HepG2 (cell line): ENCODE results near the gene EFNA4. TPM values are rescaled to one million over a fixed set of nuclear protein-coding genes. Genes with fewer than 3 reads are reported as not detected.
A peak's percentile ranks its signal among the peaks of the same experiment; 100 is the strongest.

Experiments
- ATAC-seq: fragments of 200-7000 bp; cut with Tn5 transposase; 3 replicates; pipeline ENCODE4 v1.9.1; 2020; ENCODE audit warnings: mild to moderate bottlenecking, moderate library complexity
- BruUV-seq: library from RNA; stranded (reverse); fragments of 400-500 nt; replicated peaks from 2 replicates; lab custom pipeline; 2021; lab: Mats Ljungman, UMichigan
- CTCF ChIA-PET: fragments of 300-600 bp; formaldehyde crosslinking; extraction: SDS; loops from one replicate; lab custom pipeline; 2021; ENCODE audit warnings: low total read pairs, inconsistent platforms, low intra/inter-chr PET ratio; lab: Yijun Ruan, JAX
- POLR2A ChIA-PET: fragments of 350-600 bp; sonication (Branson Sonifier 250); formaldehyde crosslinking; loops from one replicate; lab custom pipeline; 2020; ENCODE audit warnings: antibody characterized with exemption, inconsistent platforms; lab: Yijun Ruan, JAX
- DNase-seq: peaks from one replicate; pipeline ENCODE4 v3.0.0-alpha.2; 2015; ENCODE audit warnings: low spot score
- FAIRE-seq: peaks from 3 replicates; lab custom pipeline; 2011; peaks lifted over from hg19 to GRCh38; lab: Jason Lieb, UNC
- H2AFZ ChIP-seq: one replicate; pipeline ENCODE4 v1.6.1; 2011; ENCODE audit warnings: low read length, inconsistent platforms
- H3K27ac ChIP-seq: fragments of 300-600 bp; 3 replicates; pipeline ENCODE4 v1.8.0; 2011; ENCODE audit warnings: mixed run types, mild to moderate bottlenecking, mixed read lengths, low read length, inconsistent platforms; ENCODE audit not compliant: insufficient read depth; ENCODE audit errors: extremely low read length
- H3K27me3 ChIP-seq, 2 experiments: fragments of 200-600 bp in 1 of 2; 2 replicates in 1 of 2; 3 replicates in 1 of 2; pipeline versions ENCODE4 v1.6.0 to v1.8.0; 2011; ENCODE audit warnings: low read length in 2 of 2, mild to moderate bottlenecking in 2 of 2, moderate library complexity in 2 of 2, inconsistent platforms in 1 of 2; ENCODE audit not compliant: insufficient read depth in 2 of 2, control insufficient read depth in 1 of 2
- H3K36me3 ChIP-seq, 2 experiments: fragments of 200-600 bp in 1 of 2; replicated peaks in 1 of 2; 2 replicates in 1 of 2; 3 replicates in 1 of 2; pipeline versions ENCODE4 v1.5.1 to v1.8.0; 2011; ENCODE audit warnings: low read length in 2 of 2, inconsistent platforms in 1 of 2; ENCODE audit not compliant: insufficient read depth in 2 of 2, control insufficient read depth in 1 of 2
- H3K4me1 ChIP-seq: 2 replicates; pipeline ENCODE4 v1.5.1; 2012; ENCODE audit warnings: low read length, inconsistent platforms; ENCODE audit not compliant: insufficient read depth
- H3K4me2 ChIP-seq: 2 replicates; pipeline ENCODE4 v1.6.0; 2011; ENCODE audit warnings: low read depth, low read length, inconsistent platforms
- H3K4me3 ChIP-seq, 3 experiments: fragments of 200-600 bp in 1 of 3; sonication (generic), shearing (Covaris generic) in 1 of 3; replicated peaks in 1 of 3; 2 replicates each; pipeline ENCODE4 v1.5.1; 2011 to 2016; ENCODE audit warnings: low read length in 3 of 3, inconsistent platforms in 2 of 3, low read depth in 2 of 3, mild to moderate bottlenecking in 2 of 3, control low read depth in 1 of 3, mixed read lengths in 1 of 3; ENCODE audit not compliant: insufficient read depth in 1 of 3
- H3K79me2 ChIP-seq: one replicate; pipeline ENCODE4 v1.6.1; 2011; ENCODE audit warnings: low read length, inconsistent platforms; ENCODE audit not compliant: insufficient read depth
- H3K9ac ChIP-seq: 2 replicates; pipeline ENCODE4 v1.6.0; 2011; ENCODE audit warnings: mild to moderate bottlenecking, low read depth, low read length, inconsistent platforms; ENCODE audit not compliant: insufficient read depth
- H3K9me3 ChIP-seq: 2 replicates; pipeline ENCODE4 v1.5.1; 2012; ENCODE audit warnings: mild to moderate bottlenecking, low read length
- H4K20me1 ChIP-seq: 2 replicates; pipeline ENCODE4 v1.6.0; 2011; ENCODE audit warnings: inconsistent platforms, mild to moderate bottlenecking, low read length, moderate library complexity; ENCODE audit not compliant: insufficient read depth
- BRCA1 ChIP-seq: sonication (generic); formaldehyde crosslinking; IDR thresholded peaks from 2 replicates; pipeline ENCODE4 v1.4.0; 2020; ENCODE audit warnings: missing genetic modification reagents
- FOXM1 ChIP-seq: sonication (generic); formaldehyde crosslinking; IDR thresholded peaks from 2 replicates; pipeline ENCODE4 v1.5.0; 2020; ENCODE audit warnings: missing genetic modification reagents
- GTF2F1 ChIP-seq: fragments of 150-350 bp; IDR thresholded peaks from 2 replicates; pipeline ENCODE4 v1.6.1; 2014; ENCODE audit warnings: low read length
- JDP2 ChIP-seq: sonication (generic); formaldehyde crosslinking; IDR thresholded peaks from 2 replicates; pipeline ENCODE4 v1.8.1; 2022; ENCODE audit warnings: missing genetic modification reagents, borderline replicate concordance
- KDM1A ChIP-seq: IDR thresholded peaks from 2 replicates; pipeline ENCODE4 v1.6.1; 2016; ENCODE audit warnings: missing compliant biosample characterization
- KMT2A ChIP-seq: sonication (generic); formaldehyde crosslinking; IDR thresholded peaks from 2 replicates; pipeline ENCODE4 v1.4.0; 2020; ENCODE audit warnings: missing genetic modification reagents
- MIXL1 ChIP-seq: IDR thresholded peaks from 2 replicates; pipeline ENCODE4 v1.6.1; 2016
- NCOA1 ChIP-seq: sonication (generic); formaldehyde crosslinking; IDR thresholded peaks from 2 replicates; pipeline ENCODE4 v1.9.0; 2021; ENCODE audit warnings: missing genetic modification reagents
- SALL2 ChIP-seq: sonication (generic); formaldehyde crosslinking; IDR thresholded peaks from 2 replicates; pipeline ENCODE4 v1.8.1; 2023; ENCODE audit warnings: mild to moderate bottlenecking, missing genetic modification reagents, inconsistent platforms
- SNRNP70 ChIP-seq: fragments of 200-400 bp; formaldehyde crosslinking; IDR thresholded peaks from 2 replicates; pipeline ENCODE4 v1.6.1; 2017; ENCODE audit warnings: mild to moderate bottlenecking, low read depth, low read length, moderate library complexity
- U2AF2 ChIP-seq: fragments of 200-400 bp; formaldehyde crosslinking; IDR thresholded peaks from 2 replicates; pipeline ENCODE4 v1.6.1; 2017; ENCODE audit warnings: low read depth, mild to moderate bottlenecking, low read length
- ZNF432 ChIP-seq: sonication (generic); formaldehyde crosslinking; IDR thresholded peaks from 2 replicates; pipeline ENCODE4 v1.5.0; 2020; ENCODE audit warnings: missing genetic modification reagents, mild to moderate bottlenecking, borderline replicate concordance
- ZSCAN29 ChIP-seq: sonication (generic); formaldehyde crosslinking; conservative IDR thresholded peaks from 2 replicates; pipeline ENCODE4 v1.4.0; 2020; ENCODE audit warnings: mild to moderate bottlenecking, missing genetic modification reagents
- WGBS: methylation state at CpG from one replicate; pipeline ENCODE4 v1.1.6; 2017; ENCODE audit warnings: low lambda C conversion rate; 5-methylcytosine and 5-hydroxymethylcytosine counted together
- in situ Hi-C: cut with HindIII; loops from 2 replicates; pipeline ENCODE4 v1.10.0; 2017; ENCODE audit warnings: low pct_unique_long_range_greater_than_20kb; ENCODE audit not compliant: extremely low pct_ligation_motif_present
- intact Hi-C: fragments of 100-400 bp; cut with micrococcal nuclease; formaldehyde crosslinking; loops from one replicate; pipeline ENCODE4 v1.10.0; 2022; ENCODE audit not compliant: unreplicated experiment
- polyA plus RNA-seq, 8 experiments: library from polyadenylated mRNA; depleted of rRNA in 3 of 8; stranded (reverse) in 7 of 8; unstranded in 1 of 8; fragments of >200 nt; fragmentation: Illumina TruSeq in 4 of 8; extraction: Trizol in 4 of 8; gene quantifications; 2 replicates each; pipeline versions ENCODE4 v1.2.1 to v1.2.3, GENCODE V29; 2011 to 2016; ENCODE audit warnings: low read depth in 4 of 8, missing spikeins in 1 of 8, mixed read lengths in 1 of 8; ENCODE audit not compliant: insufficient read depth in 1 of 8
- total RNA-seq, 5 experiments: library from RNA; depleted of rRNA; stranded (reverse); fragments of >200 nt; fragmentation: Illumina TruSeq; extraction: Trizol; gene quantifications; 2 replicates each; pipeline ENCODE4 v1.2.3, GENCODE V29; 2016; ENCODE audit warnings: low read depth in 1 of 5
- TF ChIP-seq, protein P1 (sequence below): sonication (generic); formaldehyde crosslinking; IDR thresholded peaks from 2 replicates; pipeline ENCODE4 v1.4.0; 2020; ENCODE audit warnings: mild to moderate bottlenecking, missing genetic modification reagents, borderline replicate concordance
- TF ChIP-seq, protein P2 (sequence below): IDR thresholded peaks from 2 replicates; pipeline ENCODE4 v1.6.1; 2016; ENCODE audit warnings: mild to moderate bottlenecking
- TF ChIP-seq, protein P3 (sequence below): sonication (generic); formaldehyde crosslinking; IDR thresholded peaks from 2 replicates; pipeline ENCODE4 v1.4.0; 2020; ENCODE audit warnings: missing genetic modification reagents, borderline replicate concordance

EFNA4 gene
- total and polyA plus RNA-seq, 2 of the 13 experiments (the other 11 are each of a cell fraction or from before 2014, with no cell fraction given), result 12.0 to 17.2 TPM

DNA sequence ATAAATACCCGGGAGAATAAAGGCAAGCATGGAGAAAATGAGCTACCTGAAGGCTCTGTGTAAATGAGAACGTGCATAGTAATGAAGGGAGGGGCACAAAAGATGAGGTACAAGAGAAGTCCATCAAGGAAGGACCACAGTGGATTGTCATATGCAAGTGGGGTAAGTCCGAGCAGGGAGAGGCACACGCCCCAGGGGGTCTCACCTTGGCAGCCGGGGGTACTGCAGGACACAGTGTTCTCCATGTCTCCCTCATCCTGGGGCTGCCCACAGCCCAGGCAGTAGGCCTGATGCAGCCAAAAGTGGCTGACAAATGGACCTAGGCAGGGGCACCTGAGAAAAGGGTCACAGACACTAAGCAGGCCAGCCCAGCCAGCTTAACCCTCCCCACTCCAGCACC lies 39.9 kb upstream of the EFNA4 start:
- Histone ChIP-seq H3K36me3 (no peaks in the 10 kb centered on the region), H4K20me1 (no peaks in the 10 kb centered on the region), H3K79me2 (no peaks in the 10 kb centered on the region), H3K27ac (no peak overlapping the region), H3K9me3 (no peaks in the 10 kb centered on the region), H3K4me1 (peaks cover 64% of the 10 kb centered on the region), H3K4me3 (no peak overlapping the region), H3K27me3 (no peaks in the 10 kb centered on the region), H2AFZ (no peak overlapping the region), H3K9ac (no peak overlapping the region), H3K4me2 (no peak overlapping the region)
- ATAC-seq (peak; percentile 17; the same call in 2 of the 3 replicates), DNase-seq (no peak), FAIRE-seq (no peak)
- in situ Hi-C loops, result no loop called here
- ChIA-PET POLR2A (interaction anchor here (1.0 to 2.5 kb wide), 4 partner anchors 21 to 53 kb away, joined by 3 to 11 read pairs (median 4); partner anchors contain the start of gene SHC1), CTCF (no interaction called here)
- WGBS, result 27% methylated on average over 5 of the region's 5 CpGs
- intact Hi-C loops, result no loop called here
- BruUV-seq, result no TSS peak
- TF ChIP-seq BRCA1 (no peak), SNRNP70 (no peak), GTF2F1 (no peak), ZNF432 (CRISPR knock-in tag) (no peak), FOXM1 (CRISPR knock-in tag) (no peak), ZSCAN29 (CRISPR knock-in tag) (no peak), SALL2 (CRISPR knock-in tag) (no peak), KMT2A (CRISPR knock-in tag) (no peak), KDM1A (CRISPR knock-in tag) (no peak), NCOA1 (CRISPR knock-in tag) (no peak), U2AF2 (no peak), JDP2 (CRISPR knock-in tag) (no peak), MIXL1 (no peak)
- TF ChIP-seq, protein P1, sequence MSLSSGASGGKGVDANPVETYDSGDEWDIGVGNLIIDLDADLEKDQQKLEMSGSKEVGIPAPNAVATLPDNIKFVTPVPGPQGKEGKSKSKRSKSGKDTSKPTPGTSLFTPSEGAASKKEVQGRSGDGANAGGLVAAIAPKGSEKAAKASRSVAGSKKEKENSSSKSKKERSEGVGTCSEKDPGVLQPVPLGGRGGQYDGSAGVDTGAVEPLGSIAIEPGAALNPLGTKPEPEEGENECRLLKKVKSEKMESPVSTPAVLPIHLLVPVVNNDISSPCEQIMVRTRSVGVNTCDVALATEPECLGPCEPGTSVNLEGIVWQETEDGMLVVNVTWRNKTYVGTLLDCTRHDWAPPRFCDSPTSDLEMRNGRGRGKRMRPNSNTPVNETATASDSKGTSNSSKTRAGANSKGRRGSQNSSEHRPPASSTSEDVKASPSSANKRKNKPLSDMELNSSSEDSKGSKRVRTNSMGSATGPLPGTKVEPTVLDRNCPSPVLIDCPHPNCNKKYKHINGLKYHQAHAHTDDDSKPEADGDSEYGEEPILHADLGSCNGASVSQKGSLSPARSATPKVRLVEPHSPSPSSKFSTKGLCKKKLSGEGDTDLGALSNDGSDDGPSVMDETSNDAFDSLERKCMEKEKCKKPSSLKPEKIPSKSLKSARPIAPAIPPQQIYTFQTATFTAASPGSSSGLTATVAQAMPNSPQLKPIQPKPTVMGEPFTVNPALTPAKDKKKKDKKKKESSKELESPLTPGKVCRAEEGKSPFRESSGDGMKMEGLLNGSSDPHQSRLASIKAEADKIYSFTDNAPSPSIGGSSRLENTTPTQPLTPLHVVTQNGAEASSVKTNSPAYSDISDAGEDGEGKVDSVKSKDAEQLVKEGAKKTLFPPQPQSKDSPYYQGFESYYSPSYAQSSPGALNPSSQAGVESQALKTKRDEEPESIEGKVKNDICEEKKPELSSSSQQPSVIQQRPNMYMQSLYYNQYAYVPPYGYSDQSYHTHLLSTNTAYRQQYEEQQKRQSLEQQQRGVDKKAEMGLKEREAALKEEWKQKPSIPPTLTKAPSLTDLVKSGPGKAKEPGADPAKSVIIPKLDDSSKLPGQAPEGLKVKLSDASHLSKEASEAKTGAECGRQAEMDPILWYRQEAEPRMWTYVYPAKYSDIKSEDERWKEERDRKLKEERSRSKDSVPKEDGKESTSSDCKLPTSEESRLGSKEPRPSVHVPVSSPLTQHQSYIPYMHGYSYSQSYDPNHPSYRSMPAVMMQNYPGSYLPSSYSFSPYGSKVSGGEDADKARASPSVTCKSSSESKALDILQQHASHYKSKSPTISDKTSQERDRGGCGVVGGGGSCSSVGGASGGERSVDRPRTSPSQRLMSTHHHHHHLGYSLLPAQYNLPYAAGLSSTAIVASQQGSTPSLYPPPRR (CRISPR knock-in tag), result no peak
- TF ChIP-seq, protein P2, sequence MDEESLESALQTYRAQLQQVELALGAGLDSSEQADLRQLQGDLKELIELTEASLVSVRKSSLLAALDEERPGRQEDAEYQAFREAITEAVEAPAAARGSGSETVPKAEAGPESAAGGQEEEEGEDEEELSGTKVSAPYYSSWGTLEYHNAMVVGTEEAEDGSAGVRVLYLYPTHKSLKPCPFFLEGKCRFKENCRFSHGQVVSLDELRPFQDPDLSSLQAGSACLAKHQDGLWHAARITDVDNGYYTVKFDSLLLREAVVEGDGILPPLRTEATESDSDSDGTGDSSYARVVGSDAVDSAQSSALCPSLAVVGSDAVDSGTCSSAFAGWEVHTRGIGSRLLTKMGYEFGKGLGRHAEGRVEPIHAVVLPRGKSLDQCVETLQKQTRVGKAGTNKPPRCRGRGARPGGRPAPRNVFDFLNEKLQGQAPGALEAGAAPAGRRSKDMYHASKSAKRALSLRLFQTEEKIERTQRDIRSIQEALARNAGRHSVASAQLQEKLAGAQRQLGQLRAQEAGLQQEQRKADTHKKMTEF (CRISPR knock-in tag), result no peak
- TF ChIP-seq, protein P3, sequence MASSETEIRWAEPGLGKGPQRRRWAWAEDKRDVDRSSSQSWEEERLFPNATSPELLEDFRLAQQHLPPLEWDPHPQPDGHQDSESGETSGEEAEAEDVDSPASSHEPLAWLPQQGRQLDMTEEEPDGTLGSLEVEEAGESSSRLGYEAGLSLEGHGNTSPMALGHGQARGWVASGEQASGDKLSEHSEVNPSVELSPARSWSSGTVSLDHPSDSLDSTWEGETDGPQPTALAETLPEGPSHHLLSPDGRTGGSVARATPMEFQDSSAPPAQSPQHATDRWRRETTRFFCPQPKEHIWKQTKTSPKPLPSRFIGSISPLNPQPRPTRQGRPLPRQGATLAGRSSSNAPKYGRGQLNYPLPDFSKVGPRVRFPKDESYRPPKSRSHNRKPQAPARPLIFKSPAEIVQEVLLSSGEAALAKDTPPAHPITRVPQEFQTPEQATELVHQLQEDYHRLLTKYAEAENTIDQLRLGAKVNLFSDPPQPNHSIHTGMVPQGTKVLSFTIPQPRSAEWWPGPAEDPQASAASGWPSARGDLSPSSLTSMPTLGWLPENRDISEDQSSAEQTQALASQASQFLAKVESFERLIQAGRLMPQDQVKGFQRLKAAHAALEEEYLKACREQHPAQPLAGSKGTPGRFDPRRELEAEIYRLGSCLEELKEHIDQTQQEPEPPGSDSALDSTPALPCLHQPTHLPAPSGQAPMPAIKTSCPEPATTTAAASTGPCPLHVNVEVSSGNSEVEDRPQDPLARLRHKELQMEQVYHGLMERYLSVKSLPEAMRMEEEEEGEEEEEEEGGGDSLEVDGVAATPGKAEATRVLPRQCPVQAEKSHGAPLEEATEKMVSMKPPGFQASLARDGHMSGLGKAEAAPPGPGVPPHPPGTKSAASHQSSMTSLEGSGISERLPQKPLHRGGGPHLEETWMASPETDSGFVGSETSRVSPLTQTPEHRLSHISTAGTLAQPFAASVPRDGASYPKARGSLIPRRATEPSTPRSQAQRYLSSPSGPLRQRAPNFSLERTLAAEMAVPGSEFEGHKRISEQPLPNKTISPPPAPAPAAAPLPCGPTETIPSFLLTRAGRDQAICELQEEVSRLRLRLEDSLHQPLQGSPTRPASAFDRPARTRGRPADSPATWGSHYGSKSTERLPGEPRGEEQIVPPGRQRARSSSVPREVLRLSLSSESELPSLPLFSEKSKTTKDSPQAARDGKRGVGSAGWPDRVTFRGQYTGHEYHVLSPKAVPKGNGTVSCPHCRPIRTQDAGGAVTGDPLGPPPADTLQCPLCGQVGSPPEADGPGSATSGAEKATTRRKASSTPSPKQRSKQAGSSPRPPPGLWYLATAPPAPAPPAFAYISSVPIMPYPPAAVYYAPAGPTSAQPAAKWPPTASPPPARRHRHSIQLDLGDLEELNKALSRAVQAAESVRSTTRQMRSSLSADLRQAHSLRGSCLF (CRISPR knock-in tag), result no peak
